ENCODE data around the gene PCBP4. TPM values are rescaled to one million over a fixed set of nuclear protein-coding genes. Genes with fewer than 3 reads are reported as not detected.

PCBP4 gene
- total RNA-seq, 1 donor from 2014 or later, result 58.0 TPM

Small RNA genes within 50 kb of the gene (small RNA-seq; reads per million reads assigned to genes)
- not detected for gene AC115284.1 (ENCODE audit: low replicate concordance)

Other genes starting within 250 kb of the PCBP4 start
- not detected for gene IQCF6, start 188.2 kb downstream of the PCBP4 start, total RNA-seq
- not detected for gene IQCF2, start 105.8 kb downstream of the PCBP4 start, total RNA-seq
- gene IQCF5, start 91.9 kb downstream of the PCBP4 start, total RNA-seq, result not detected
- gene IQCF1, start 64.1 kb downstream of the PCBP4 start, total RNA-seq, result not detected
- gene RRP9, start 25.6 kb downstream of the PCBP4 start, total RNA-seq, result 9.3 TPM
- 4.5 TPM for gene PARP3, start 25.1 kb downstream of the PCBP4 start, total RNA-seq
- 0.41 TPM for gene GPR62, start 12.1 kb downstream of the PCBP4 start, total RNA-seq
- 8.7 TPM for gene ABHD14B, start 6.6 kb upstream of the PCBP4 start, total RNA-seq
- gene ABHD14A, start 7.6 kb upstream of the PCBP4 start, total RNA-seq, result 14.1 TPM
- 16.8 TPM for gene ACY1, start 16.1 kb upstream of the PCBP4 start, total RNA-seq
- gene RPL29, start 28.4 kb upstream of the PCBP4 start, total RNA-seq, result 1,069 TPM
- 18.5 TPM for gene DUSP7, start 89.1 kb upstream of the PCBP4 start, total RNA-seq
- 4.5 TPM for gene POC1A, start 187.0 kb upstream of the PCBP4 start, total RNA-seq
- gene ALAS1, start 230.7 kb upstream of the PCBP4 start, total RNA-seq, result 40.7 TPM